ENCODE results near the gene ANKRD6.

ANKRD6 gene

DNA sequence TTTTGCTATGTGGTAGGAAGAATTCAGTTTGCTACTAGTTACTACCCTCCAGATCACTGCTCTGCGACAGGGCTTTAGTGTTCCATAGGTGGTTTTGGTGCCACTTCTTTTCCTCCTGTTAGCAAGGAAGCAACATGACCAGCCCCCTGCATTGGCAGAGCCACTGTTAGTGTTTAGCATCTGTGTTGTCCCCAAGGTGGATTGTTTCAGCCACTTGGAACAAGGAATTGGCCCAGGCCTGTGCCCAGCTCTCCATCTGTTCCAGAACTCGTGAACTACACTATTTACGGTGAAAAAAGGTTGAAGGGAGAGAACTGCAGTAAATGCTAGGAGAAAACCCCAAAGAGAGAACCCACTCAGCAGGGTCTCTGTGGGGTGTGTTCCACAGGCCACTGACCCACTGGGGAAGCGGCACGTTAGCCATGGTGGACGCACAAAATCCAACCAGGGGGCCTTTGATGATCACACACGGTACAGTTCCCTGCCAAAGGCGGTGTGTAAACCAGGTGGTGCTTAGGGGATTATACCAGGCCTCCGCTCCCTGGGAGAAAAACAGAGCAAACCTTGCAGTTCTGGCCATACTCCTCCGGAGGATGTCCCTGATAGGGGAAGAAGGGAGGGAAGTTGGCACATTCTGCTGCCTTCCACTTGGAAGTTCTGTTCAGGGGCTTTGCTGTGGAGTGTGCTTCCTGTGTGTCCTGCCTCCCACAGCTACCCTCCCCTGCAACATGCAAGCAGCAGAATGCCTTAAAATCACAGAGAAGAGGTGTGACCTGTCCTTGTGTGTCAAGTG is 133.3 kb downstream of the ANKRD6 start:
- ChIA-PET CTCF (no interaction called here), POLR2A (ENCODE audit: low non-redundant PET) (no interaction called here)
- TF ChIP-seq, protein P1, sequence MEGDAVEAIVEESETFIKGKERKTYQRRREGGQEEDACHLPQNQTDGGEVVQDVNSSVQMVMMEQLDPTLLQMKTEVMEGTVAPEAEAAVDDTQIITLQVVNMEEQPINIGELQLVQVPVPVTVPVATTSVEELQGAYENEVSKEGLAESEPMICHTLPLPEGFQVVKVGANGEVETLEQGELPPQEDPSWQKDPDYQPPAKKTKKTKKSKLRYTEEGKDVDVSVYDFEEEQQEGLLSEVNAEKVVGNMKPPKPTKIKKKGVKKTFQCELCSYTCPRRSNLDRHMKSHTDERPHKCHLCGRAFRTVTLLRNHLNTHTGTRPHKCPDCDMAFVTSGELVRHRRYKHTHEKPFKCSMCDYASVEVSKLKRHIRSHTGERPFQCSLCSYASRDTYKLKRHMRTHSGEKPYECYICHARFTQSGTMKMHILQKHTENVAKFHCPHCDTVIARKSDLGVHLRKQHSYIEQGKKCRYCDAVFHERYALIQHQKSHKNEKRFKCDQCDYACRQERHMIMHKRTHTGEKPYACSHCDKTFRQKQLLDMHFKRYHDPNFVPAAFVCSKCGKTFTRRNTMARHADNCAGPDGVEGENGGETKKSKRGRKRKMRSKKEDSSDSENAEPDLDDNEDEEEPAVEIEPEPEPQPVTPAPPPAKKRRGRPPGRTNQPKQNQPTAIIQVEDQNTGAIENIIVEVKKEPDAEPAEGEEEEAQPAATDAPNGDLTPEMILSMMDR (conservative IDR thresholded peaks at IDR 0.05; ENCODE audit: low read depth): no peak

DNA sequence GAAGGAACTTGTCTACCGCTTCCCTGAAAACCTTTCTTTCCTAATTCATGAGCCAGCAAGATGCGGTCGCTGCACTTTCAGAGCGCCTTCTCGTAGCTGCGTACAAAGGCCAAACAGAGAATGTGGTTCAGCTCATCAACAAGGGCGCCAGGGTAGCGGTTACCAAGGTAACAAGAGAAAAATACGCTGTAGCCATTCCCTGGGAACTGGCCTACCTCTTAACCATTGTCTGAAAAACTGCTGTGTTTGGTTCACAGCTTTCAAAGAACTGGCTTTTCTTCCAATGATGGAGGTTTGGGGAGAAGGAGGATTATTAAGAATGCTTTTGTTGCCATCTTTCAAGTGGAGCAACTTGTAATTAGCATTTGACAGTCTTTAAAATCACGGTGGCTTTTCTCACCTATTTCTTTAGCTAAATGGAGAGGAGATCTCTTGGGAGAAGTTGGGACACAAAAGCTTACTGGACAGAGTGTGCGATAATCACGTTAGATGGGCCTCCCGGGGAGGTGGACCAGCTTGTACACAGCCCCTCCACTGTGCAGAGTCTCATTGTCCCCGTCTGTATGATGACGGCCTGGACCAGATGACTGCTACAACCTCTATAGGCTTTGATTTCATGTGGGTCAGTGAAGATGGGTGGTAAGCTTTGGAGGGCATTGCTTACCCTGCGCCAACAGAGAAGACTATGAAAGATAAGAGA is 134.1 kb downstream of the ANKRD6 start:
- TF ChIP-seq, protein P1 (conservative IDR thresholded peaks at IDR 0.05; ENCODE audit: low read depth): no peak
- CTCF ChIA-PET: no interaction called here

More for the DNA sequence above, 133.3 kb downstream of the ANKRD6 start:
- H3K27ac ChIP-seq: no peak overlapping the region
- no peak for DNase-seq (ENCODE audit: low spot score)

DNA sequence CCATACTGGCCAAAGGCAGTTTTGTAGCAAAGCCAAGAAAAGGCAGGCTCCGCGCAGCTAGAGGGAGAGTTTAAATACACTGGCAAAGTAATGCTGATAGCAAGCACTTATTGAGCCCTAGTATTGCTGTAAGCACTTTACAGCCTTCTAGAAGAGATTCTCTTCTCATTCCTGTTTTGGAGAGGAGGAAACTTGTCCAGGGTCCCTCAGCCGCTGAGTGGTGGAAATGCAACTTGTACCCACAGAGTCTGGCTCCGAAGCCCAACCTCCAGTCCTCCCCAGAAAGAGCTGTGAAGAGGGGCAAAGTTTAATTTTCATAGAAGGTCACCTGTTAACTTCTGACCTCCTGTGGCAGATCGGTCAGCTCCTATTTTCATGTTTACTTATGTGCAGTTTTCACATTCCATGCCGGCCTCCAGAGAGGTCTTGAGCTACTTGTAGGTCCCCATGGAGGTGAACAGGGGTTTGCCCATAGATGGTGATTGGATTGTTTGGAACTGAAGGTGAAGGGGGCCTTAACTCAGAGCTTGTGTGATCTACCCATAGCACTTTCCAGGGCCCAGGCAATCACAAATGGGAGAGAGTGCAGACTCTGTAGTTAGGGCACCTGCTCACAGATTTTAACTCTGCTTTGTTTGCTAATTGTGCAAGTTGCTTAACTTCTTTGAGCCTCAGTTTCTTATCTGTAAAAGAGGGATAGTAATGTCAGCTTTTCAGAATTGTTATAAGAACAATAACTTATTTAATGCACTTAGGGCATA is 134.9 kb downstream of the ANKRD6 start:
- TF ChIP-seq, protein P1 (conservative IDR thresholded peaks at IDR 0.05; ENCODE audit: low read depth): no peak
- ChIA-PET CTCF (no interaction called here), POLR2A (ENCODE audit: low non-redundant PET) (no interaction called here)
- no peak for DNase-seq (ENCODE audit: low spot score)
- H3K27ac ChIP-seq: no peak overlapping the region

More for the DNA sequence above, 134.1 kb downstream of the ANKRD6 start:
- no peak for DNase-seq (ENCODE audit: low spot score)
- no peak overlapping the region for H3K27ac ChIP-seq
- POLR2A ChIA-PET (ENCODE audit: low non-redundant PET): no interaction called here

DNA sequence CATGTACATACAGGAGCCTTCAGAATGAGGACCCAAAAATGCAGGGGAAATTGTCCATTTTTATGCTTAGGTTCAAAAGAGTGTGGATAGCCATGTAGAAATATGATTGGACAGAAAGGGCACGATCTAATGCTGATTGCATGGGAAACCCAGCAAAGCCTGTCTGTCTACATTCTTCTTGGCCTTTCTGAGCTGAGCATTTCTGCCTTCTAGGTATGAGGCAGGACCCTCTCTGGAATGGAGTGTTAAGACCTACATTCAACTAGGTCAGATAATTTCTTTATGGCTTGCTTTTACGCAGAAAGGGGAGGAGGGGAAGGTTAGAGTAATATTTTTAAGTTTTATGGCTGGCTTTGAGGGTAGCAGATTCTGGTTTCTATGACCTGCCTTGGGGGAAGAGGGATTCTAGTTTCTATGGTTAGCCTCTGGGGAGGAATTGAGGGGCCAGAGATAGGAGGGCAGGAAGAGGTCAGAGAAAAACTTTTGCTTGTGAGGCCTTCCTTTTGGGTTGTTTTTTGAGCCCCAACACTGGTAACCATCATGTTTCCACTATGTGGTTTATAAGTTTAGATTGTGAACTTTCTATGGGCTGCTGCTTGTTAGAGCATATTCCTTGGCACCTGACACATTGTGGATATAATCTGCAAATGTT is 142.1 kb downstream of the ANKRD6 start:
- CTCF ChIA-PET: no interaction called here

DNA sequence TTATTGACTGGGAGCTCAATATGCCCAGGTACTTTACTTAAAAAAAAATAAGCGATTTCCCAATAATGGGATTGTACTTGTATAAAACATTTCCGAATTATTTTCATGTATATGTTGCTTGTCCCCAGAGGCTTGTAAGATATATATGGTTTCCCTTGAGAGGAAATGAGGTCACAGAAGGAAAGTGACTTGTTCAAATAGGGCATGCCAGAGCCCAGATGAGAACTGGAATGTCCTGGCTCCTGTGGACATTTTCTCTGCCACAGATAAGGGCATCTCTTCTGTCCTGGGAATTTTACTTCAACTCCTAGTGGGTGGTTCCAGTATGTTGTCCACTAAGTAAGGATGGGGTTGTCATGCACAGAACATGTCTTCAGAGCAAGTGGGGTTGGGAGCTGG is 142.6 kb downstream of the ANKRD6 start:
- no peak for DNase-seq (ENCODE audit: low spot score)
- CTCF ChIA-PET: no interaction called here
- POLR2A ChIA-PET (ENCODE audit: low non-redundant PET): no interaction called here
- H3K27ac ChIP-seq: no peak overlapping the region
- TF ChIP-seq, protein P1 (conservative IDR thresholded peaks at IDR 0.05; ENCODE audit: low read depth): no peak

More for the DNA sequence above, 142.1 kb downstream of the ANKRD6 start:
- TF ChIP-seq, protein P1 (conservative IDR thresholded peaks at IDR 0.05; ENCODE audit: low read depth): no peak
- no peak for DNase-seq (ENCODE audit: low spot score)
- POLR2A ChIA-PET (ENCODE audit: low non-redundant PET): no interaction called here
- no peak overlapping the region for H3K27ac ChIP-seq
